ENCODE measurements around the gene OAF. TPM values are rescaled to one million over a fixed set of nuclear protein-coding genes. Genes with fewer than 3 reads are reported as not detected.

The OAF gene
- total RNA-seq, 1 donor from 2014 or later = 20.9 TPM

DNA sequence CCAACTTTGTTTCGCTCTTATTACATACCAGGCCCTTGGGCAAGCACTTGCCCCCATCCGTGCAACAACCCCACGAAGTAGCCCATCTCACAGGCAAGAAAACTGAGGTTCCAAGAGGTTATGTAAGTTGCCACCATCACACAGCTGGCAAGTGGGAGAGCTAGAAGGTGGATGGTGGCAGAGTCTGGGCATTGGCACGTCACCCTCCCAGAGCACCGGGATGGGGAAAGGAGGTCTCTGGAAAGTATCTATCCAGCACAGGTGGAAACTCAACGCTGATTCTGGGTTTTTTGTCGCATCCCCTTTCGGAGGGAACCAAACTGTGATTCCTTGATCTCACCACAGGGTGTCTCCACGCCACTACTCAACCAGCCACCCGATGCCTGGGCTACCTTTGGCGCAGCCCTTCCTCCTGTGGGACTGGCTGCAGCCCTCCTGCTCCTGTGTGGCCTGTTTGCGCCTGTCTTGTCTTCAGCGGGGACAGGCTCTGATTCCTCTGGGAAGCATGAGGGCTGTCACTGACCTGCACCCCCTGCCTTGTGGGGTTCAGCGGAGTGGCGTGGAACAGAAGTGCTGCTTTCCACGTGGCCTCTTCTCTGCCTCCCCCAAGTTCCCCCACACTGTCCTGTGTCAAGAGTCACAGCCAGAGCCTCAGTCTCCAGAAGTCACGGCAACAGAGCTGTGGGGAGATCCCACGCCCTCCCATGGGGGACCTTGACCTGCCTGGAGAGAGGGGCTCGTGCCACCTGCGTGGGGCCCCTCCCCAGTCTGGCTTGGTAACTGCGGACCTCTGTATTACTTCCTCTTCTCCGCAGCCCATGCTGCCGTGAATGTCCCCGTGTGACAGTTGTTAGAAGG lies 38.5 kb upstream of the OAF start:
- H3K36me3 ChIP-seq (ENCODE audit: insufficient read depth, low read length) = no peaks in the 10 kb centered on the region
- no peak for DNase-seq (ENCODE audit: low read depth)

DNA sequence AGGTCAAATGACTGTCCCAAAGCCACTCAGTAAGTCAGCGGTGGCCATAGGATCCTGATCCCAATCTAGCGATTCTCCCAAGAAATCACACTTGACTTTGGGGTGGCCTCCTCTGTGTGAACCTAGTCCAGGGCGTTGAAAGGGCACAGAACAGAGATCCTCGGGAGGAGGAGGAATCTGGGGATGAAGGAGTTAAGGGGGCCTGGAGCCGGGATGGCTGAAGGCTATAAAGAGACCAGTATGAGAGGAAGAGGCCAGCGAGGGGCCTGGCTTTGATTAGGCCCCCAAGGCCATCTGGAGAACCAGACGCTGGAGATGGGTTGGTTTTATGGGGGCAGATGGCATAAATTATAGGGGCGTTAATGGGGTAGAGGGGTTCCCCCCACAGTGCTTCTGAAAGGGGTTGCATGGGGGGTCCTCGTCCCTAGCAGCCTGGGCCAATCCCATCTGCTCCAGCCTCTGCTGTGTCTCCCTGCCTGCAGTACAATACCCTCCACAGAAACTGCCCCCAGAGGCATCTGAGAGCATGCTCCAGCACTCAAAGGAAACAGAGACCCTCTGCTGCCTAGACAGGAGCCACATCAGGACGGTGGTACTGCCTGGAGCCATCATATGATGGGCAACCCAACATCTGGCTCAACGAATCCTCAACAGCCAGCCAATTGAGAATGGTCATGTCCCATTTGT lies 37.7 kb upstream of the OAF start:
- Mint-ChIP-seq H3K27me3 (ENCODE audit: low read depth, unreplicated experiment) (peaks cover 74% of the 10 kb centered on the region), H3K4me1 (ENCODE audit: low read depth, unreplicated experiment) (no peaks in the 10 kb centered on the region), H3K36me3 (ENCODE audit: low read depth, unreplicated experiment) (no peaks in the 10 kb centered on the region), H3K27ac (ENCODE audit: unreplicated experiment) (no peak overlapping the region), H3K4me3 (ENCODE audit: unreplicated experiment) (no peak overlapping the region), H3K9me3 (ENCODE audit: unreplicated experiment) (no peaks in the 10 kb centered on the region)
- Histone ChIP-seq H3K36me3 (ENCODE audit: insufficient read depth, low read length) (no peaks in the 10 kb centered on the region), H3K4me3 (ENCODE audit: insufficient read depth, low read depth, low read length) (no peak overlapping the region), H4K20me1 (ENCODE audit: insufficient read depth, low read length) (no peaks in the 10 kb centered on the region), H3K9ac (ENCODE audit: low read length) (no peak overlapping the region), H3K9me3 (ENCODE audit: insufficient read depth, low read depth, low read length) (no peaks in the 10 kb centered on the region), H3K27ac (ENCODE audit: low read depth, low read length) (no peak overlapping the region), H3K27me3 (ENCODE audit: insufficient read depth, low read length) (peaks cover 18% of the 10 kb centered on the region), H3K4me1 (ENCODE audit: insufficient read depth, low read length) (no peaks in the 10 kb centered on the region), H3K79me2 (ENCODE audit: insufficient read depth, low read length) (no peaks in the 10 kb centered on the region), H2AFZ (ENCODE audit: low read depth, low read length) (no peak overlapping the region), H3K4me2 (ENCODE audit: low read length) (no peak overlapping the region)
- DNase-seq (ENCODE audit: low read depth) (no peak), FAIRE-seq (no peak)
- TF ChIP-seq, protein P1, sequence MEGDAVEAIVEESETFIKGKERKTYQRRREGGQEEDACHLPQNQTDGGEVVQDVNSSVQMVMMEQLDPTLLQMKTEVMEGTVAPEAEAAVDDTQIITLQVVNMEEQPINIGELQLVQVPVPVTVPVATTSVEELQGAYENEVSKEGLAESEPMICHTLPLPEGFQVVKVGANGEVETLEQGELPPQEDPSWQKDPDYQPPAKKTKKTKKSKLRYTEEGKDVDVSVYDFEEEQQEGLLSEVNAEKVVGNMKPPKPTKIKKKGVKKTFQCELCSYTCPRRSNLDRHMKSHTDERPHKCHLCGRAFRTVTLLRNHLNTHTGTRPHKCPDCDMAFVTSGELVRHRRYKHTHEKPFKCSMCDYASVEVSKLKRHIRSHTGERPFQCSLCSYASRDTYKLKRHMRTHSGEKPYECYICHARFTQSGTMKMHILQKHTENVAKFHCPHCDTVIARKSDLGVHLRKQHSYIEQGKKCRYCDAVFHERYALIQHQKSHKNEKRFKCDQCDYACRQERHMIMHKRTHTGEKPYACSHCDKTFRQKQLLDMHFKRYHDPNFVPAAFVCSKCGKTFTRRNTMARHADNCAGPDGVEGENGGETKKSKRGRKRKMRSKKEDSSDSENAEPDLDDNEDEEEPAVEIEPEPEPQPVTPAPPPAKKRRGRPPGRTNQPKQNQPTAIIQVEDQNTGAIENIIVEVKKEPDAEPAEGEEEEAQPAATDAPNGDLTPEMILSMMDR (IDR thresholded peaks at IDR 0.05; ENCODE audit: insufficient read depth, low read depth, low read length) = no peak
- no peak for TF ChIP-seq EZH2 (IDR thresholded peaks at IDR 0.05; ENCODE audit: insufficient read depth, low read length)

More for the DNA sequence above, 38.5 kb upstream of the OAF start:
- Mint-ChIP-seq H3K27ac (ENCODE audit: unreplicated experiment) (no peak overlapping the region), H3K27me3 (ENCODE audit: low read depth, unreplicated experiment) (peaks cover 77% of the 10 kb centered on the region), H3K36me3 (ENCODE audit: low read depth, unreplicated experiment) (no peaks in the 10 kb centered on the region), H3K9me3 (ENCODE audit: unreplicated experiment) (no peaks in the 10 kb centered on the region), H3K4me1 (ENCODE audit: low read depth, unreplicated experiment) (no peaks in the 10 kb centered on the region), H3K4me3 (ENCODE audit: unreplicated experiment) (no peak overlapping the region)
- Histone ChIP-seq H3K4me2 (ENCODE audit: low read length) (no peak overlapping the region), H3K4me3 (ENCODE audit: insufficient read depth, low read depth, low read length) (no peak overlapping the region), H3K27me3 (ENCODE audit: insufficient read depth, low read length) (peaks cover 22% of the 10 kb centered on the region), H3K79me2 (ENCODE audit: insufficient read depth, low read length) (no peaks in the 10 kb centered on the region), H2AFZ (ENCODE audit: low read depth, low read length) (peak overlapping the region; percentile 46), H4K20me1 (ENCODE audit: insufficient read depth, low read length) (no peaks in the 10 kb centered on the region), H3K27ac (ENCODE audit: low read depth, low read length) (no peak overlapping the region), H3K9me3 (ENCODE audit: insufficient read depth, low read depth, low read length) (no peaks in the 10 kb centered on the region), H3K4me1 (ENCODE audit: insufficient read depth, low read length) (no peaks in the 10 kb centered on the region), H3K9ac (ENCODE audit: low read length) (no peak overlapping the region)
- no peak for FAIRE-seq
- no peak for TF ChIP-seq EZH2 (IDR thresholded peaks at IDR 0.05; ENCODE audit: insufficient read depth, low read length)
- TF ChIP-seq, protein P1 (IDR thresholded peaks at IDR 0.05; ENCODE audit: insufficient read depth, low read depth, low read length) = peak; percentile 74

Measured in astrocyte (in vitro differentiated cells and primary cell).